HG02840 (cell line): Measurements from ENCODE around the gene HEPACAM2.

ENCODE experiments used
- ATAC-seq: cut with Tn5 transposase; IDR thresholded peaks from one replicate; pipeline ENCODE4 v1.9.1; 2021; ENCODE audit warnings: mild to moderate bottlenecking, moderate library complexity, moderate number of reproducible peaks; ENCODE audit not compliant: unreplicated experiment, low FRiP score

HEPACAM2 gene

GRCh38 chr7:93148727-93149126, 77.5 kb downstream of the HEPACAM2 start:
- ATAC-seq: no peak

- peak; percentile 59 for ATAC-seq
These were observed 78.1 kb downstream of the HEPACAM2 start, which contains the start of gene SAMD9L for GRCh38 chr7:93148144-93148543. Gene SAMD9L, minus strand, starts transcription at chr7:93148385. Its CDS starts 12,414 bp downstream, at chr7:93135971.

GRCh38 chr7:93147363-93147762, 78.9 kb downstream of the HEPACAM2 start:
- ATAC-seq: no peak

GRCh38 chr7:93146472-93147141, 79.7 kb downstream of the HEPACAM2 start:
- no peak for ATAC-seq

- no peak for ATAC-seq
These were observed 80.2 kb downstream of the HEPACAM2 start for GRCh38 chr7:93146036-93146435.

GRCh38 chr7:93145354-93145753, 80.9 kb downstream of the HEPACAM2 start:
- ATAC-seq: no peak

- no peak for ATAC-seq
These were observed 84.1 kb downstream of the HEPACAM2 start for GRCh38 chr7:93142127-93142526.

GRCh38 chr7:93140582-93141191, 85.6 kb downstream of the HEPACAM2 start:
- ATAC-seq: no peak

- ATAC-seq: no peak
These were observed 87.7 kb downstream of the HEPACAM2 start for GRCh38 chr7:93138576-93138975.
